Subcutaneous adipose tissue (tissue), 4 donors: Measurements from ENCODE around the gene CACNG6. TPM values are rescaled to one million over a fixed set of nuclear protein-coding genes. Genes with fewer than 3 reads are reported as not detected.

ENCODE experiments used
- total RNA-seq, 4 donors: library from RNA; depleted of rRNA; stranded (reverse); fragments of >200 nt; gene quantifications; one replicate each; pipeline ENCODE4 v1.1.0, GENCODE V29; 2016
- TF ChIP-seq, protein P1 (sequence below): fragments of 450-650 bp; IDR thresholded peaks from one replicate; pipeline ENCODE4 v1.5.1; 2016; ENCODE audit warnings: low read depth, mild to moderate bottlenecking, control low read depth, antibody characterized with exemption, moderate library complexity

The CACNG6 gene
- total RNA-seq, 4 donors from 2014 or later = not detected

DNA sequence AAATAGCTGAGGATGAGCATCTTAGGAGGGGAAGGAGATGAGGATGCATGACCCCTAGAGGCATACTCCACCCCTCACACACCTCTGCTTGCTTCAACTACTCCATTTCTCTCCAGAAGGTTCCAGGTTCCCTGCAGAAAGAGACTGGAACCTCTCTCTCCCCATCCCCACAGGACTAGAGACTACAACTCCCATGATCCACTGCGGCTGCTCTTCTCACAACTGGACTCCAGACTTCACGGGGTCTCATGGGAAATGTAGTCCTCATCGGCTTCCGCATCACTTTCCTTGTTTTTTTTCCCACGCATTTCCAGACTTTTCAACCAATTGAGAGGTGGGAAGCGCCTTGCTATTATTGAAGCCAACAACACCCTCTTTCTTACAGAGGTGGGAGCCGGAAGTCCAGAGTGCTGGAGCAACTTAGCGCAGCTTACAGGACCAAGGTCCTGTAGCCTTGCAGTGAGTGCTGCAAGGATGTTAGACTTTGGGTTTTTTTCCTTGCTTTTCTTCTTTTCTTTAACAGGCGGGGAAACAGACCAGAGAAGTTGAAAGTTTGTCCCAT lies 13.9 kb upstream of the CACNG6 start:
- TF ChIP-seq, protein P1, sequence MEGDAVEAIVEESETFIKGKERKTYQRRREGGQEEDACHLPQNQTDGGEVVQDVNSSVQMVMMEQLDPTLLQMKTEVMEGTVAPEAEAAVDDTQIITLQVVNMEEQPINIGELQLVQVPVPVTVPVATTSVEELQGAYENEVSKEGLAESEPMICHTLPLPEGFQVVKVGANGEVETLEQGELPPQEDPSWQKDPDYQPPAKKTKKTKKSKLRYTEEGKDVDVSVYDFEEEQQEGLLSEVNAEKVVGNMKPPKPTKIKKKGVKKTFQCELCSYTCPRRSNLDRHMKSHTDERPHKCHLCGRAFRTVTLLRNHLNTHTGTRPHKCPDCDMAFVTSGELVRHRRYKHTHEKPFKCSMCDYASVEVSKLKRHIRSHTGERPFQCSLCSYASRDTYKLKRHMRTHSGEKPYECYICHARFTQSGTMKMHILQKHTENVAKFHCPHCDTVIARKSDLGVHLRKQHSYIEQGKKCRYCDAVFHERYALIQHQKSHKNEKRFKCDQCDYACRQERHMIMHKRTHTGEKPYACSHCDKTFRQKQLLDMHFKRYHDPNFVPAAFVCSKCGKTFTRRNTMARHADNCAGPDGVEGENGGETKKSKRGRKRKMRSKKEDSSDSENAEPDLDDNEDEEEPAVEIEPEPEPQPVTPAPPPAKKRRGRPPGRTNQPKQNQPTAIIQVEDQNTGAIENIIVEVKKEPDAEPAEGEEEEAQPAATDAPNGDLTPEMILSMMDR = no peak

DNA sequence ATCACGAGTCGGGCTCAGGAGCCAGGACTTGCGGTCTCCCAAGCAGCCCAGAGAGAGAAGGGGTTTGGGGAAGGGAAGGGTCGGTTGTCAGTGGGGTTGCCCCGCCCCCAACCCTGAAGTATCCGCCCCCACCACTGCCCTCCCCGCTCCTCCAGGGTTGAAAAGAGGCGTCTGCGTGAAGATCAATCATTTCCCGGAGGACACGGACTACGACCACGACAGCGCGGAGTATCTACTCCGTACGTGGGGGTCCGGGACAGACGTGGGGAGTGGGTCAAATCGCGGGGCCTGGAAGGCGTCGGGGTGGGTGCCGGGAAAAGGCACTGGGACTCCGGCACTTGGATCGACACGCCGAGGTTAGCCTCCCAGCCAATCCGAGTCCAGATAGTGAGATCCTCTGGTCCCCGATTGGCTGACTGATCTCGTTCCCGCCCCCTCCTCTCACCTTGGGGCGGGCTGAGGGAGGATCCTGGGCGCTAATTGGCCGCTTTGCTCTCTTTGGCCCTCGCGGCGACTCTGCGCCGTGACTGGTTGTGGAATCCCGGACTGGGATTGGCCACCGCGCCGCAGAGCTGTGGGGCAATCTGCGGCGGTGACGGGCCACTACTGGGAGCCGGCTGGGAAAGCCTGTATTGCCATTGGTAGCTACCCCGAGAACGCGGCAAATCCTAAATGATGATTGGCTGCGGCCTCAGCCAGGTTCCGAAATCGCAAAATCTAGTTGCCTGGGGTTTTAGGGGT lies 13.3 kb upstream of the CACNG6 start:
- TF ChIP-seq, protein P1 = no peak

DNA sequence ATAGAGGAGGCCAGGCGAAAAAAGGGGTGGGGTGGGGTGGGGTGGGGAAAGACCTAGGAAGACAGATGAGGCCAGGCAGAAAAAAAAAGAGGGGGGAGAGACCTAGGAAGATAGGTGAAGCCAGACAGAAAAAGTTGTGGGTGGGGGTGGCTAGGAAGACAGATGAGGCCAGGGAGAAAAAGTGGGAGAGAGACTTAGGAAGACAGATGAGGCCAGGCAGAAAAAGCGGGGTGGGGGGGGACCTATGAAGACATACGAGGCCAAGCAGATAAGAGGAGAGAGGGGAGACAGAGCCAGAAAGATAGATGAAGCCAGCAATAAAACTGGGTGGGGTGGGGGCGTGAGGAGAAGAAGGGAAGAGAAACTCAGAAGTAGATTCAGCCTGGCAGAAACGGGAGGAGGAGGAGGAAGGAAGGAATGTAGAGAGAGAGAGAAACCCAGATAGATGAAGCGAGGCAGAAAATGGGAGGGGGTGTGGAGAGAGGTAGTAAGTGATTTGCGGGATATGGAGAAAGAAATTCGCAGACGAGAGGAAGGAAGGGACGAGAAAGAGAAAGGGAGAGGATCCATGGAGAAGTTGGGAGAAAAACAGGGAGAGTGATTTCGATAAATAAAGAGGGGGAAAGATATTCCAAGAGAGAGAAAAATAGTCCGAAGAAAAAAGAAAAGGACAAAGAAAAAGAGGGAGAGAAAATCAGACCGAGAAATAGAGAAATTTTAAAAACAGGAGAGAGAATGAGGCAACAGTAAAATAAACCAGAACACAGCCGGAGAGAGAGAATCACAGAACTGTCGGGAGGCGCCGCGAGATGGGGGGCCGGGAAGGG lies 12.2 kb upstream of the CACNG6 start:
- TF ChIP-seq, protein P1 = no peak

DNA sequence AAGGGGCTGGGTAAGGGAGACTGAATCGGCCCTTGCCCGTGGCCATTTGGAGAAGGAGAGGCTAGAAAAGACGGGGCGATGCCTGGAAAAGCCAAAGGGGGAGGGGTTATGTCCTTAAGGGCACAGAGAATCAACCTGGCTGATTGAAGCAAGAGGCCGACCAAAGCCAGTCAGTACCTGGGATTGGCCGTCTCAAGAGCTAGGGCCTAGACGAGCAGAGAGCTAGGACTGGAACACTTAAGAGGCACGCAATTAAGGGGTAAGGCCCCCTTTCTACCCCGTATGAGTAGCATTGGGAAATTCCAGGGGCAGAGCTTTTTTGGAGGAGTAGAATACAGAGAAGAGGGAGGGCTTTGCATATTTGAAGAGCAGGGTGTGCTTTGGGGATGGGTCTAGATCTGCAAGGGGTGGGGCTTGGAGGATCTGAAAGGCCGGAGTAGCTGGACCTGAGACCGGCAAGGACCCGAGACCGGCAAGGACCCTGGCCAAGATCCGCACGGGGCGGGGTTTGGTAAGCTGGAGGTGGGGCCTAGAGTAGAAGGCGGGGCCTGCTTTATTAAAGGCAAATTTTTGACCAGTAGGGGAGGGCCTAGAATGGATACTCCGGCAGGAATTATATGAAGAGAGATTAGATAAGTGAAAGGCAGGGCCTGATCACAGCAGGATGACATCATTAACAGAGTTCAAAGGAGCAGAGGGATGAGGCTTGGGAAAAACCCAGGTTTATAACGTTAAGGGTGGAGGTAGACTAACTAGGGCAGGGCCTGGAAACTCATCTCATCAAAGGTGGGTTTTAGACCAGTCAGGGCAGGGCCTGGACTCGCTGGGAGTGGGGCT lies 10.7 kb upstream of the CACNG6 start:
- TF ChIP-seq, protein P1 = no peak

DNA sequence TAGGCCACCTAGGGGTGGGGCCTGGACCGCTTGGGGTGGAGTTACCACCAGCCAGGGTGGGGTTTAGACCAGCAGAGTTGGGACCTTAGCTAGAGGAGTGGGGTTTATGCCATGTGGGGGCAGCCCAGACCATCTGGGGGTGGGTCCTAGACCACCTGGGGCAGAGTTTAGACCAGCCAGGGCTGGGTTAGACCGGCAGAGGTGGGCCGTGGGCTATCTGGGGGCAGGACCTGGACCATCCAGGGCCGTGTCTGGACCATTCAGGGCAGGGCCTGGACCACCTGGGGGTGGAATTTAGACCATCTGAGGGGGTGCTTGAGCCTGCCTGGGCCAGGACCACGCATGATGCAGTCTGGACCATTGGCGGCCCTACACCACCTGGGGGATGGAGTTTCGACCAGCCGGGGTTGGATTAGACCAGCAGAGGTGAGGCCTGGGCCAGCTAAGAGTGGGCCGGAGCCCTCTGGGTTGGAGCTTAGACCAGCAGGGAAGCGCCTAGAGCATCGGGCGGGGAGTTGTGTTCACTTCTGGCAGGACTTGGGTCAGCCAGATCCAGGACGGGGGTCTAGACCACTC lies 10.0 kb upstream of the CACNG6 start:
- TF ChIP-seq, protein P1 = no peak

DNA sequence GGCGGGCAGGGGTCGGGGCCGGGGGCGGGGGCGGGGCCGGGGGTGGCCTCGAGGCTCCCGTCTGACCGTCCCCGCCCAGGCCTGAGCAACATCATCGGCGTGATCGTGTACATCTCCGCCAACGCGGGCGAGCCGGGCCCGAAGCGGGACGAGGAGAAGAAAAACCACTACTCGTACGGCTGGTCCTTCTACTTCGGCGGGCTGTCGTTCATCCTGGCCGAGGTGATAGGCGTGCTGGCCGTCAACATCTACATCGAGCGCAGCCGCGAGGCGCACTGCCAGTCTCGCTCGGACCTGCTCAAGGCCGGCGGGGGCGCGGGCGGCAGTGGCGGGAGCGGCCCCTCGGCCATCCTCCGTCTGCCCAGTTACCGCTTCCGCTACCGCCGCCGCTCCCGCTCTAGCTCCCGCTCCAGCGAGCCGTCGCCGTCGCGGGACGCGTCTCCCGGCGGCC lies 9.4 kb upstream of the CACNG6 start:
- TF ChIP-seq, protein P1 = no peak
